BE2C (cell line): ENCODE results near the gene C19orf12.

Source experiments
- DNase-seq: peaks from one replicate; pipeline ENCODE4 v3.0.0-alpha.2; 2020
- H3K27me3 ChIP-seq: fragments of 250-450 bp; sonication (Bioruptor Pico); 2 replicates; pipeline ENCODE4 v1.5.1; 2020; ENCODE audit warnings: mild to moderate bottlenecking
- H3K36me3 ChIP-seq: fragments of 250-450 bp; sonication (Bioruptor Pico); 2 replicates; pipeline ENCODE4 v1.5.1; 2020; ENCODE audit warnings: mild to moderate bottlenecking
- H3K4me1 ChIP-seq: fragments of 250-450 bp; sonication (Bioruptor Pico); 2 replicates; pipeline ENCODE4 v1.5.1; 2020
- H3K4me3 ChIP-seq: 2 replicates; pipeline ENCODE4 v1.5.1; 2011; ENCODE audit warnings: low read depth, low read length
- H3K9me3 ChIP-seq: fragments of 250-450 bp; sonication (Bioruptor Pico); 2 replicates; pipeline ENCODE4 v1.5.1; 2020
- CTCF ChIP-seq: IDR thresholded peaks from 2 replicates; pipeline ENCODE4 v1.5.1; 2012; ENCODE audit warnings: mild to moderate bottlenecking, low read depth, low read length

The C19orf12 gene

GRCh38 chr19:29687244-29687896, 27.7 kb downstream of the C19orf12 start:
- no peaks in the 10 kb centered on the region; the same call in 1 of the 2 replicates for H3K9me3 ChIP-seq
- TF ChIP-seq CTCF, result no peak
- no peaks in the 10 kb centered on the region for H3K36me3 ChIP-seq
- no peaks in the 10 kb centered on the region for H3K4me1 ChIP-seq
- H3K27me3 ChIP-seq, result no peaks in the 10 kb centered on the region
- H3K4me3 ChIP-seq, result no peak overlapping the region
- no peak for DNase-seq

- Histone ChIP-seq H3K27me3 (no peaks in the 10 kb centered on the region), H3K9me3 (no peaks in the 10 kb centered on the region; the same call in 1 of the 2 replicates), H3K4me3 (no peak overlapping the region), H3K36me3 (no peaks in the 10 kb centered on the region), H3K4me1 (no peaks in the 10 kb centered on the region)
- no peak for DNase-seq
- no peak for TF ChIP-seq CTCF
These were observed 28.7 kb downstream of the C19orf12 start for GRCh38 chr19:29686285-29686805.

- Histone ChIP-seq H3K4me3 (no peak overlapping the region), H3K27me3 (no peaks in the 10 kb centered on the region), H3K4me1 (no peaks in the 10 kb centered on the region), H3K36me3 (no peaks in the 10 kb centered on the region), H3K9me3 (no peaks in the 10 kb centered on the region)
- no peak for DNase-seq
- no peak for TF ChIP-seq CTCF
These were observed 29.7 kb downstream of the C19orf12 start for GRCh38 chr19:29685326-29685725.

GRCh38 chr19:29683009-29683408, 32.1 kb downstream of the C19orf12 start:
- no peak for TF ChIP-seq CTCF
- no peak for DNase-seq
- no peaks in the 10 kb centered on the region for H3K27me3 ChIP-seq
- no peaks in the 10 kb centered on the region for H3K36me3 ChIP-seq
- no peaks in the 10 kb centered on the region for H3K4me1 ChIP-seq
- H3K4me3 ChIP-seq, result no peak overlapping the region
- H3K9me3 ChIP-seq, result no peaks in the 10 kb centered on the region

GRCh38 chr19:29682236-29682895, 32.7 kb downstream of the C19orf12 start:
- no peaks in the 10 kb centered on the region for H3K36me3 ChIP-seq
- no peaks in the 10 kb centered on the region for H3K9me3 ChIP-seq
- no peaks in the 10 kb centered on the region for H3K27me3 ChIP-seq
- no peak overlapping the region for H3K4me3 ChIP-seq
- no peaks in the 10 kb centered on the region for H3K4me1 ChIP-seq
- no peak for TF ChIP-seq CTCF
- no peak for DNase-seq
